ENCODE measurements around the gene CPSF4L. TPM values are rescaled to one million over a fixed set of nuclear protein-coding genes. Genes with fewer than 3 reads are reported as not detected.
A peak's percentile ranks its signal among the peaks of the same experiment; 100 is the strongest.

Gene CPSF4L
- total and polyA plus RNA-seq, 2 of the 13 experiments (the other 11 are each of a cell fraction or from before 2014, with no cell fraction given): 0.73 to 1.6 TPM

DNA sequence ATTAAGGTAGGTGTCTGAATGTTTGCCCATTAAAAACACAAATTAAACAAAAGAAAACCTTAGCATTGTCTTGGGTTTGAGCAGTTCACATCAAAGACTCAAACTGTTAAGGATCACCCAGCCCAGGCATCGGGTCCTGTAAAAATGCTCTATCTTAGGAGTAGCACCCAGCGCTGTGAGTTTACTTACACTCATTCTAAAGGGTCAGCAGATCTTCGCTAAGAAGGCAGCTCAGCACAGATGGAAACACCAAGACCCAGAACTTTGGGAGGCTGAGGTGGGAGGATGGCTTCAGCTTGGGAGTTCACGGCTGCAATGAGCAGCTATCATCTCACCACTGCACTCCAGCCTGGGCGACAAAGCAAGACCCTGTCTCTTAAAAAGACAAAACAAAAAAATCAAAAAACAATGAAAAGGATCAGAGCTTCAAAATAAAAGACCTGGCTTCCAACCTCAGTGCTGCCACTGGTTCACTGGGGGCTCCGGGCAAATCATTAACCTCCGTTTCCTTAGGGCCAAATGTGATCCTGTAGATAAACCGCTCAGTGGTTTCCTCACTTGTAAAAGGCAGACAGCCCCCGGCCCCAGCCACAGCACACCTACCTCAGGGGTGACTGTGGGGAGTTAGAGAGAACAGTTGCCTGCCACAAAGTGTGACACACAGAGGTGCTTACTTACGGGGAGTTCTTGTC lies 57.7 kb downstream of the CPSF4L start (continued):
- TF ChIP-seq, protein P1, sequence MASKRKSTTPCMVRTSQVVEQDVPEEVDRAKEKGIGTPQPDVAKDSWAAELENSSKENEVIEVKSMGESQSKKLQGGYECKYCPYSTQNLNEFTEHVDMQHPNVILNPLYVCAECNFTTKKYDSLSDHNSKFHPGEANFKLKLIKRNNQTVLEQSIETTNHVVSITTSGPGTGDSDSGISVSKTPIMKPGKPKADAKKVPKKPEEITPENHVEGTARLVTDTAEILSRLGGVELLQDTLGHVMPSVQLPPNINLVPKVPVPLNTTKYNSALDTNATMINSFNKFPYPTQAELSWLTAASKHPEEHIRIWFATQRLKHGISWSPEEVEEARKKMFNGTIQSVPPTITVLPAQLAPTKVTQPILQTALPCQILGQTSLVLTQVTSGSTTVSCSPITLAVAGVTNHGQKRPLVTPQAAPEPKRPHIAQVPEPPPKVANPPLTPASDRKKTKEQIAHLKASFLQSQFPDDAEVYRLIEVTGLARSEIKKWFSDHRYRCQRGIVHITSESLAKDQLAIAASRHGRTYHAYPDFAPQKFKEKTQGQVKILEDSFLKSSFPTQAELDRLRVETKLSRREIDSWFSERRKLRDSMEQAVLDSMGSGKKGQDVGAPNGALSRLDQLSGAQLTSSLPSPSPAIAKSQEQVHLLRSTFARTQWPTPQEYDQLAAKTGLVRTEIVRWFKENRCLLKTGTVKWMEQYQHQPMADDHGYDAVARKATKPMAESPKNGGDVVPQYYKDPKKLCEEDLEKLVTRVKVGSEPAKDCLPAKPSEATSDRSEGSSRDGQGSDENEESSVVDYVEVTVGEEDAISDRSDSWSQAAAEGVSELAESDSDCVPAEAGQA (IDR thresholded peaks at IDR 0.05; ENCODE audit: low read depth): no peak
- TF ChIP-seq, protein P1 (CRISPR knock-in tag; IDR thresholded peaks at IDR 0.05; ENCODE audit: borderline replicate concordance): 0 out of 2 replicates have a peak, but pooled peaks have one; percentile 9
- 0 out of 2 replicates have a peak, but pooled peaks have one; percentile 40 for TF ChIP-seq SALL2 (CRISPR knock-in tag; IDR thresholded peaks at IDR 0.05)
- peak; percentile 57; the same call in 1 of the 2 replicates for TF ChIP-seq SOX5 (CRISPR knock-in tag; IDR thresholded peaks at IDR 0.05; ENCODE audit: borderline replicate concordance)
- TF ChIP-seq, protein P2, sequence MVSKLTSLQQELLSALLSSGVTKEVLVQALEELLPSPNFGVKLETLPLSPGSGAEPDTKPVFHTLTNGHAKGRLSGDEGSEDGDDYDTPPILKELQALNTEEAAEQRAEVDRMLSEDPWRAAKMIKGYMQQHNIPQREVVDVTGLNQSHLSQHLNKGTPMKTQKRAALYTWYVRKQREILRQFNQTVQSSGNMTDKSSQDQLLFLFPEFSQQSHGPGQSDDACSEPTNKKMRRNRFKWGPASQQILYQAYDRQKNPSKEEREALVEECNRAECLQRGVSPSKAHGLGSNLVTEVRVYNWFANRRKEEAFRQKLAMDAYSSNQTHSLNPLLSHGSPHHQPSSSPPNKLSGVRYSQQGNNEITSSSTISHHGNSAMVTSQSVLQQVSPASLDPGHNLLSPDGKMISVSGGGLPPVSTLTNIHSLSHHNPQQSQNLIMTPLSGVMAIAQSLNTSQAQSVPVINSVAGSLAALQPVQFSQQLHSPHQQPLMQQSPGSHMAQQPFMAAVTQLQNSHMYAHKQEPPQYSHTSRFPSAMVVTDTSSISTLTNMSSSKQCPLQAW (CRISPR knock-in tag; IDR thresholded peaks at IDR 0.05): peak; percentile 97
- TF ChIP-seq KAT8 (CRISPR knock-in tag; IDR thresholded peaks at IDR 0.05): peak; percentile 9; the same call in 1 of the 2 replicates
- TF ChIP-seq SP5 (CRISPR knock-in tag; IDR thresholded peaks at IDR 0.05; ENCODE audit: borderline replicate concordance, low read depth): 0 out of 2 replicates have a peak, but pooled peaks have one; percentile 4
- TF ChIP-seq ARID4A (CRISPR knock-in tag; IDR thresholded peaks at IDR 0.05; ENCODE audit: borderline replicate concordance): 0 out of 2 replicates have a peak, but pooled peaks have one; percentile 32

Data from HepG2 (cell line).